Measurements from ENCODE around the gene ZNF699.

ZNF699 gene

DNA sequence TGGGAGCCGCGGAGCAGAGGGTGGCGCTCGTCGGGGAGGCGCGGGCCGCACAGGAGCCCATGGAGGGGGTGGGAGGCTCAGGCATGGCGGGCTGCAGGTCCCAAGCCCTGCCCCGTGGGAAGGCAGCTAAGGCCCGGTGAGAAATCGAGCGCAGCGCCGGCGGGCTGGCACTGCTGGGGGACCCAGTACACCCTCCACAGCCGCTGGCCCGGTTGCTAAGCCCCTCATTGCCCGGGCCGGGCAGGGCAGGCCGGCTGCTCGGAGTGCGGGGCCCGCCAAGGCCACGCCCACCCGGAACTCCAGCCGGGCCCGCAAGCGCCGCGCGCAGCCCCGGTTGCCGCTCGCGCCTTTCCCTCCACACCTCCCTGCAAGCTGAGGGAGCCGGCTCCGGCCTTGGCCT, 26.2 kb downstream of the ZNF699 start:
- peak in 1 of 2 donors; percentile 7 for DNase-seq

DNA sequence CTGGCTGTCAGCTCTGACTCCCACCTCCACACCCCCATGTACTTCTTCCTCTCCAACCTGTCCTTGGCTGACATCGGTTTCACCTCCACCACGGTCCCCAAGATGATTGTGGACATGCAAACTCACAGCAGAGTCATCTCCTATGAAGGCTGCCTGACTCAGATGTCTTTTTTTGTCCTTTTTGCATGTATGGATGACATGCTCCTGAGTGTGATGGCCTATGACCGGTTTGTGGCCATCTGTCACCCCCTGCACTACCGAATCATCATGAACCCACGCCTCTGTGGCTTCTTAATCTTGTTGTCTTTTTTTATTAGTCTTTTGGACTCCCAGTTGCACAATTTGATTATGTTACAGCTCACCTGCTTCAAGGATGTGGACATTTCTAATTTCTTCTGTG, 58.4 kb downstream of the ZNF699 start:
- no peak for DNase-seq

DNA sequence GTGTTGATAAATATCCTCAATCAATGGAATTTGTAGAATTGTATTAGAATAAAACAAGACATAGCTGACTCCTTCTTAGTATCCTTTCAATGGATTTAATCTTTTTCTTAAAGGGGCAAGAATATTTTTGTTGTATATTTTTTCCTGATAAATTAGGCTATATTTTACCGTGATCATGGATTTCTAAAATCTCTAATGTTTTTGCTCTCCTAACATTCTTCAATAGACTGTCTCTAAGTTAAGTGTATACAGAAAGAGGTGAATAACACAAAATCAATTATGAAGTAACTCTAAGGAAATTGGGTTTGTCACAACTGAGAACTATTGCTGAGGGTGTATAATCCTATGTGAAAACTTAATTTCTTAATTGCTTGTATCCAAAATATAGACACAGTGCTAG, 59.0 kb downstream of the ZNF699 start, which contains the start of gene OR7E24:
TSS of gene OR7E24 (plus strand) at position 301 of the 400 bp plus-strand sequence. CDS start 114 bp downstream, outside the sequence.
- no peak for DNase-seq

Data from CD4-positive, alpha-beta T cell treated with Interleukin-4 for 1 hour (primary cell).